Ishikawa (cell line): ENCODE measurements around the gene MED12L.

Experiments
- CEBPB ChIP-seq: IDR thresholded peaks from 2 replicates; pipeline ENCODE4 v1.6.1; 2012
- CREB1 ChIP-seq: IDR thresholded peaks from 2 replicates; pipeline ENCODE4 v1.6.1; 2012; ENCODE audit warnings: low read depth
- EGR1 ChIP-seq: IDR thresholded peaks from 2 replicates; pipeline ENCODE4 v1.6.1; 2012
- REST ChIP-seq: IDR thresholded peaks from 2 replicates; pipeline ENCODE4 v1.6.1; 2012; ENCODE audit warnings: low read depth, mild to moderate bottlenecking
- TAF1 ChIP-seq: IDR thresholded peaks from 2 replicates; pipeline ENCODE4 v1.6.1; 2012; ENCODE audit warnings: low read depth, mild to moderate bottlenecking
- YY1 ChIP-seq: IDR thresholded peaks from 2 replicates; pipeline ENCODE4 v1.6.1; 2012; ENCODE audit warnings: low read depth

GRCh38 chr3:151314593-151314992, 229.1 kb downstream of the MED12L start:
- TF ChIP-seq TAF1 = no peak
- TF ChIP-seq YY1 = no peak
- TF ChIP-seq EGR1 = no peak
- TF ChIP-seq CEBPB = no peak
- TF ChIP-seq REST = no peak
- no peak for TF ChIP-seq CREB1
